ENCODE data around the gene GREM2.

GRCh38 chr1:240503558-240503957 is 108.4 kb downstream of the GREM2 start:
- TF ChIP-seq EZH2 (IDR thresholded peaks at IDR 0.05) (no peak), POLR2AphosphoS5 (IDR thresholded peaks at IDR 0.05; ENCODE audit: borderline replicate concordance, low read depth, low read length) (no peak), FOXP2 (optimal IDR thresholded peaks at IDR 0.05; ENCODE audit: control extremely low read depth, extremely low read length, insufficient read depth) (no peak)

Data from SK-N-MC (cell line).